HT1080 (cell line): Measurements from ENCODE around the gene MAP2. TPM values are rescaled to one million over a fixed set of nuclear protein-coding genes. Genes with fewer than 3 reads are reported as not detected.

ENCODE experiments used
- DNase-seq: peaks from one replicate; pipeline ENCODE4 v3.0.0-alpha.2; 2015; ENCODE audit warnings: low read depth
- total RNA-seq: library from RNA; depleted of rRNA; stranded (reverse); fragments of >200 nt; shearing (Covaris generic); gene quantifications from 2 replicates; pipeline ENCODE4 v1.2.3, GENCODE V29; 2014

Gene MAP2
- total RNA-seq, 1 experiment from 2014 or later, result 0.77 TPM

DNA sequence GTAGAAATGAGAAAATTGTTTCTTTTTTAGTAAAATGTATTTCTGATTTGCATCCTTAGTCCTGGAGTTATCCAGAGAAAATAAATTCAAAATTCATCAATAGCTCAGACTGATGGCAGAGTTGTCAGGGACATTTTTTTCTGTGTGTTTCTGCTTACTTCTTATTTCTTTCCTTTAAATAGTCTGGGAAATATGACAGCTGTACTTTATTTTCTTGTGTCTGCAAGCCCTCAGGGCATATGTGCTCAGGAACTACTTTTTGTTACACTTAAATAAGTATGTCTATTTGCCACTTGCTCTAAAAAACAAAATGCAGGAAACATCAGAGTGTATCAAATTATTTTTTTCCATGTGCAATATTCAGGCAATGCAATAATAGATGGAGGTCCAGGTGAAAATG, 221.0 kb downstream of the MAP2 start:
- DNase-seq, result no peak

DNA sequence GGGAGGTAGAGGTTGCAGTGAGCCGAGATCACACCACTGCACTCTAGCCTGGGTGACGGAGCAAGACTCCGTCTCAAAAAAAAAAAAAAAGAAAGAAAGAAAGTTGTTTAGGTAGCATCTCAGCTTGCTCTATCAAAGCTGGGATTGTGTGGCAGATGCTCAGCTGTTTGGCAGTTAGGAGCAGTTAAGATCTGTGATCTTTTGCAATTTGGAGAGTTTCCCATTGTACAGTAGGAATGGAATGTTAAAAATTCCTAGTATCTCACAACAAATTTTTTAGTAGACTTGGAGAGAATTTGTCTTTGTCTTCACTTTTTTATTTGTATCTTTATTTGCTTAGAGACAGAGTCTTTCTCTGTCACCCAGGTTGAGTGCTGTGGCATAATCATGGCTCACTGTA, 224.9 kb downstream of the MAP2 start:
- peak; percentile 26 for DNase-seq

DNA sequence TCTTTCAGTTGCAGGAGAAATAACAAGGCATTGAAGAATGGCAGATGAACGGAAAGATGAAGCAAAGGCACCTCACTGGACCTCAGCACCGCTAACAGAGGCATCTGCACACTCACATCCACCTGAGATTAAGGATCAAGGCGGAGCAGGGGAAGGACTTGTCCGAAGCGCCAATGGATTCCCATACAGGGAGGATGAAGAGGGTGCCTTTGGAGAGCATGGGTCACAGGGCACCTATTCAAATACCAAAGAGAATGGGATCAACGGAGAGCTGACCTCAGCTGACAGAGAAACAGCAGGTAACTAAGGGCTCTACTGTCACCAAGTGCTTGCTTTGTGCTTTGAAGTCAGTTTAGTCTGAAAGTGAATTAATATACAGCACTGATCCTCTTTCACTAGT, 229.3 kb downstream of the MAP2 start:
- no peak for DNase-seq

DNA sequence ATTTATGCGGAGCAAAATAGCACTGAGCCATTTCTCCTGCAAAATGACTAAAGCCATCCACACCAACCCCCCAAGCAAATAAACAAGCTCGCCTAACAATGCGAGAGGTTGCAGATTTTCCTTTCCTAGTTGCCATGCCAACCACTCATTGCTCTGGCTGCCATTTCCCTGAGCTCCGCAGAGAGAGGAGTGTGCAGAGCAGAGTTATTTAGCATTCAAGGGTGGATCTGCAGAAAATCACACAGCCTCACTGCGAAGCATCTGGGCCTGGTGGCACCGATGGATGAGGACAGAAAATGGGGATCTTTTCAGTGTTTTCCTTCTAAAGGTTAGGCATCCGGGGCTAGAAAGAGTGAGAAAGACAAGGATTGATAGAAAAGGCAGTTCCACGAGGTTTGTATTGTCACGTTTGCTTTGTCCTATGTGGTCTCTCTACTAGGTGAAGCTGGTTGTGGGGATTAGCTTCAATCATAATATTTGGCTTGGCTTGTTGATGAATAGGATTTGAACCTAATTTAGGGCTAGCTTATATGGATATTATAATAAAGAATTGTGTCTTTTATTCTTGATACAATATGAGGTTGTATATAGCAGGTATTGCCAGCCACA, 237.5 kb downstream of the MAP2 start:
- DNase-seq, result no peak

DNA sequence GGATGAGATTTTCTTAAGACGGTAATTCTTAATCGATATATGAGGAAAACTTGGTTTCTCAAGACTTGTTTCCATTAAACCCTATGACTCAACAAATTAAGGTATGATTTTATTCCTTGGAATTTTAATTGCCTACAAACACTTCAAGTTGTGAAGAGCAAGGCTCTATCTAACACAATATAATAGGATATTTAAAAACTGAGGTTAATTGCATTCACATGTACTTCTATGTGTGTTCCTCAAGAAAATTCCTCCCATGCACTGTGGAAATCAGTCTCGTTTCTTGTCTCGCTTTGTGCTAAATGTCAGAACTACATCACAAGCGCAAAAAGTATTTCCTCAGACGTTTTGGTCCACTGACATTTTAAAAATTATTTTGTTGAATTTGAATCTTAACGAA, 238.2 kb downstream of the MAP2 start:
- DNase-seq, result no peak

DNA sequence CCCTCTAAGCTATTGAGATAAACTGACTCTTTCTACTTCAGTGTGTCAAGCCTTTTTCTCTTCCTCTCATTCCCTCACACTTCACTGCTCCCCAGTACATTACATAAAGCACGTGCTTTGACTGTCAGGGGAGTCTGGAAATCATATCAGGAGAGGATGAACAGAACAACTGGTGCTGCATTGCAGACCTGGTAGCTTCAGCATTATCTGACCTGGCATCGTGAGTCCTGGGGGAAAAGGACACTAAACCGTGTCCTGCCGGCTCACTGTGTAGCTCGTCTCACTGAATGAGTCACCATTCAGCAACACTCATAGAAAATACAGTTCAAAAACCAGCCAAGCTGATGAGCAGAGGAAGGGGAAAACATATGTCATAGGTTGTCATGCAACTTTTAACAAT, 239.3 kb downstream of the MAP2 start:
- peak; percentile 64 for DNase-seq

DNA sequence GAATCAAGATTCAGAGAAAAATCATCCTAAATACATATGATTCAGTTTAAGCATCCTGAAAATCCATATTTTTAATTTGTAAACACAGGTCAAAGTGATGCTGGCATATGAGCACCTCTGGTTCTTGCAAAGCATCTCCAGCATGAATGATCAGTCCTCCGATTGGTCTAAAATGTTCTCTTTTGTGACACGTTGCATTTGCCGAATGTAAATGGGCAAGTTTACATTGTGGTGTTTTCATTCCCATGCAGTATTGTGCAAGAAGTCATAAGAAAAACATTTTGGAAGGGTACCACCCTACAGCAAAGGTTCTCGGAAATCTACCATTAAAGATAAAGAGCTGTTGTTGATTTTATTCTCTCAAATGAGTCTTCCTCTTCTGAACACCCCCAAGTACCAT, 239.8 kb downstream of the MAP2 start:
- DNase-seq, result no peak

DNA sequence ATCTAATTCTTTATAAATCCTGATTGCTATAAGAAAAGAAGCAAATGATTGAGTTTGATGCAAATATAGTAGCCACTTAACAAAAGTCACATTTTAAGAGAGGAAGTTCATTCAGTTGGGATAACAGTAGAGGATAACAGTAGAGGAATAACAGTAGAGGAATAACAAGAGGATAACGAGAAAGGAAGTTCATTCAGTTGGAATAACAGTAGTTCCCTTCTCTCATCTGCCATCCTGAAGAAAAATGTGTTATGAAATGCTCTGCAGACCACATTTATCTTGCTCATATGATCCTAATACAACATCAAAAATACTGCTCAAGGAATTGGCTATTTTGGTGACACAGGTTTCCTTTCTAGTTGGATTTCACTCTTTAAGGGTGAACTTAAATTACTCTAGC, 242.4 kb downstream of the MAP2 start:
- DNase-seq, result no peak

DNA sequence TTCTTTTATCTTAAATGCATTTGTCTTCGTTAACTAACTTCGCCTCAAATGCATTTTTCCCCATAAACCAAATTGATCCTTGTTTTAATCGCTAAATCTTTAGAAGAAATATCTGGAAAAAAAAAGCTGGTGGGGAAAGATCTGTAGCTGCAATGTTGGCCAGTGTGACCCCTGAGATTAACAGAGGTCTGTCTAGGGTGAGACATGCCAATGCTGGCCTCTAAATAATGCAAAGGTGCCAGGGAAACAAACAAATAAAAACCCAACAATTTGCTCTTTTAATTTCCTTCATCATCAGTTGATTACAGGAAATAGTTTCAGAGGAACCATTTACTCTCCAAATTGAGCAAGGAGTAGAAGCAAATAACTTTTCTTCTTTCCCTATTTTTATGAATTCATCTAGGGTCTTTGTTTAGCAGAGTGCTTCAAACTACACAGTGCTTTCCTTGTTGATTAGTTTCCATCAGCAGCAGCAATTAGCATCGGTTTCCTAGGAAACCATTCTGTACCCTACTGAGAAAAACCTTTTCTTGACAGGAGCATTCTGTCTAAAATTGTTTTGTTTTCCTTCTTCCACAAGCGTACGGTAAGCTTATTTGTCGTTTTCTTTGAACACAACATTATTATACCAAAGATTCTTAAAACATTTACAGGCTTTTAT, 247.3 kb downstream of the MAP2 start:
- no peak for DNase-seq

DNA sequence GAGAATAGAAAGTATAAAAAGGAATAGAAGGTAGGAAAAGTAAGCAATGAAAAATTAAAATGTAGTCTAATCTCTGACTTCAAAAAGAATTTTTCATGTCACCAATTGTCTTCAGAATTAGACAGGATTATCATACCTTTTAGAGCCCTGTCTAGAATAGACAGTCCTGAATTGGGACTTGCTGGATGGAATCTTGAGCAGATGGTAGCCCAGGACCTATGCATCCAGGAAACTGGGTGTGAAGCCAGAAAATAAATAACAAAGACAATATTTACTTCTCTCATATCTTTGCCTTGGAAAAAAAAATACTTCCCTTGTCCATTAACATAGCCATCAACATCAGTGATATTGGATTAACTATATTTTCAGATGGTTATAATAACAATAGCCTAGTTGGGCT, 250.0 kb downstream of the MAP2 start:
- no peak for DNase-seq

DNA sequence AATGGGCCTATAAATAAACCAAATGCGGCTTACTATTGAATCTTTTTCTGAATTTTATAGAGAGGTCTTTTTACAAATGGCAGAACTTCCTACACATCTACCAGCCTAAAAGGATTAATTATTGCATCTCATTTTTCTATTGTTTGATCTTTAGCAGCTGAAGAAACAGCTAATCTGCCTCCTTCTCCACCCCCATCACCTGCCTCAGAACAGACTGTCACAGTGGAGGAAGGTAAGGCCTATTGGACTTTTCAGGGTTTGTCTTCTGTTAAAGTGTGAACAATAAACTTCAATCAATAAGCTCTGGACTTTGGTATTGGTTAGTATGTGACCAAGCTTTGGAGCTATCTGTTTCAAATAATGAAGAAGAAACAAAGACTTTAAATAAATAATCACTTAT, 256.7 kb downstream of the MAP2 start:
- no peak for DNase-seq

DNA sequence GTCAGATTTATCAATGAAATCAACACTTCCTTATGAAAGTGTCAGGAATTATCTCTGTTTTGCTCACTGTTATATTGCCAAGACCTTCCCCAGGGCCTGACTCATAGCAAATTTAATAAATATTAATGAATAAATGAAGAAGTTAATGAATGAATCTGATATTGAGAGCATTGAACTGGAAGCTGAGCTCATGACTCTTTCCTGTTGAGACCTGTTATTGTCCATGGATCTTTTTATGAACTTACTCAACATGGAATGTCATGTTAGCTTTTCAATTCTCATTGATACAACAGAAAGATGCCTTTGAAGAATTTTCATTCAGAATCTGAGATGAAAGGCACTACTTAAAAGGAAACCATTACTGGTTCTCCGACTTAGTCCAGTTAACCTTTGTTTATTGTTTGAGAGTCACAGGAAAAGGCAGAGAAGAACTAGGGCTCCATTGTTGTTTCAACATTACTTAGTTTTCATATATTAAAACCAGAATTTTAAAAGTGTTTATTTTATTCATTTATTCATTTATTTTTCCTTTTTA, 257.4 kb downstream of the MAP2 start:
- no peak for DNase-seq

DNA sequence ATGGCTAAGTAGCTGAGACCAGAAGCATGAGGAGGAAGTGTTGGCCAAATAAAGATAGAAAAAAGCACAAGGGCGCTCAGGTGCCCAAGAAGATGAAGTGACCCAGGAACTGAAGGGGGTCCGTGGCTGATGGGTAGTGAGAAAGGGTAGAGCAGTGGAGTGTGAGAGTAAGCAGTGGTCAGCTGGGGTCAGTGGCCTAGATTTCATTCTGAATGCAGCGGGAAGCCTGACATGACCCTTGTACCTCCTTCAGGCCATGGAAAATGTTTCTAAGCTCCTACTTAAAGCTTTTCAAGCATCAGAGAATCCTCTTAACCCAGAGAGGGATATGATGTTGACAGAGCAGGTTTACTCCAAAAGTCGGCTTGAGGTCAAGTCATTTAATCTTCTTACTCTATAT, 258.8 kb downstream of the MAP2 start:
- no peak for DNase-seq

DNA sequence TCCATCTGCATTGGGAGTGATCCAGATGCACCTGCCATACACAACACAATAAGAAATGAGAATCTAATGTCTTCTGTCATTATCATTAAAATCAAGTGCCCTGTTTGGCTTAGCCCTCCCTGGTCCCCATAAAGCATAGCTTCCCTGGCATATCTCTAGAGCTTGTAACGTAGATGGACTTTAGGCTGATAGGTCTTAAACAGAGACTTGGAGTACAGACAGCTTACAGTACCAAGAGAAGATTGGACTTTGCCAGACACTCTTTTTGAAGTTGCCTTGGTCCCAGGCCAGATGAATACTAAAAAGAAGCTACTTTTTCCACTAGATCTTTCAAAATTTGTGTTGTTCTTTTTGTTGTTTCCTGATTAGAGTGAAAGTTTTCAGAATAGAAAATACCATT, 261.5 kb downstream of the MAP2 start:
- no peak for DNase-seq

DNA sequence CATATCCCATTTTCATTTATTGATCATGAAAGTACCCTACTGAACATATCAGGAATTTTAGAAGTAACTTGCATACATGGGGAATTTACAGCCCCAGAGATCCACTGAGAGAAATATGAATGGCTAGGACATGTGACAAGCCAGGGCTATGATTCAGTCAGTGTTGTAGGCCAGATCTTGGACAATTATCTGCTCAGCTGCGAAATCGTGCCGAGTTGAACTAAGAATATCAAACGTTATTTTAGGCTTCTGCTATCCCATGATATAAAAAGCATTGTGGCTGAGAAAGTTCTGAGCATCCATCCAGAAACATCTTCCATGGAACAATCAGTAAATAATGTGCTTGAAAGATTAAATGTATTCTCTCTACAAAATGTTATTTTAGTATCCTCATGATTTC, 262.1 kb downstream of the MAP2 start:
- DNase-seq, result no peak

DNA sequence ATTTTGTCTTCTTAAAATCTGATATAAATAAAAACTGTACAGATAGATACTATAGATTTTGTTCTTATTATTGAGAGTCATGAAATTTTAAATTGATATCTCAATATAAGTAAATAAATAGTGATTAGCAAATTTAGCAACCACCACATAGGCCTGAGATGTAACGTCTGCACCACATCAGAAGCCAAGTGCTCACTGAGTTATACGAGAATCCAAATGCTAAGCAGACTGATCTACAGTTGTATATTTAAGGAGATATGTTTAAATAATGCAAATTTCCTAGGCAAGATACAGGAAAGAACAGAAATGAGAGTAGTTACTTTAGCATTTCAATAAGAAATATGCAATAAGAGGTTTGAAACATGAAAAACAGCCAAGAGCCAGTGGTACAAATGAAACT, 262.6 kb downstream of the MAP2 start:
- DNase-seq, result no peak

DNA sequence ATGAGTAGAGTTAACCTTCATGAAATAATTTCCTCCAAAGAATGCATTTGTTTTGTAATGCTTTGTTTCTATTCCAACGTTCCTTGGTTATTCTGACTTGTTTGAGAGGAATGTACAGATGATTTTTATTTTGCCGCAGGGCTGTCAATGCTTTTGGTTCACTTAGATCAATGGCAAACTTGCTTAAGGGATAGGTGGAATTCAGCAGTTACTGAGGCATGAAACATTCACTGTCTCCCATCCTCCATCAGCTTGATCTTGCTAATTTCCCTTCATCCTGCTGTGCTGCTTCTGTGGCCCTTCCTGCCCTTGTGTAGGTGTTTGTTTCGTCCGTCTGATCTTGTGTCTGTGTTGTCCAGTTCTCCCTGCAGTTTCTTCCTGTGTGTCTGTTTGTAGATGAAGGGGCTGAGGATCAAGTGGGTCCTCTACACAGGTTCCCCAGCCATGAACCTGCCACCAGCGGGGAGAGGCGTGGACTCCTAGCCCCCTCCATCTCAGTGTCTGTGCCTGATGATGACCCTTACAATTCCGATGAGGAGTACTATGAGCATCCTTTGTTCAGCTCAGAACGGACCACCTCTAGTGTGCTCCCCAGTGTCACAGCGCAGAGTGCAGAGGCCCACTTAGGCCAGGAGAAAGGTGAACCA, 263.6 kb downstream of the MAP2 start:
- no peak for DNase-seq

DNA sequence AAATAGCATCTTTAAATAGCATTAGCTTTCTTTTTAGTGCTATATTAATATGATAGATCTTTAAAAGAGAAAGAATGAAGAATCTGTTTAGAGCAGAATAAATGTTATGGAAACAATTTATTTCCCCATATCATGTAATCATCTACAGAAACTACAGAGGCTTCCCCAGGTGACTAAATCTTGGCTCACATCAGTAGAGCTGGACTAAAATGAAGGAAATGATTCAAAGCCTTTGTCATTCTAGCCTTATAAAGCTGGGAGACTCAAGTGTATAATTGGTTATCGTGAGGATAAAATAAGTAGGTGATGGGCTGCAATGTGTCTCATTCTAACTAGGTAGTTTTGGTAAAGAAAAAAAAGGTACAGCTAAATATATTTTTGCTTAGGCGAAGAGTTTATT, 264.5 kb downstream of the MAP2 start:
- peak; percentile 37 for DNase-seq

DNA sequence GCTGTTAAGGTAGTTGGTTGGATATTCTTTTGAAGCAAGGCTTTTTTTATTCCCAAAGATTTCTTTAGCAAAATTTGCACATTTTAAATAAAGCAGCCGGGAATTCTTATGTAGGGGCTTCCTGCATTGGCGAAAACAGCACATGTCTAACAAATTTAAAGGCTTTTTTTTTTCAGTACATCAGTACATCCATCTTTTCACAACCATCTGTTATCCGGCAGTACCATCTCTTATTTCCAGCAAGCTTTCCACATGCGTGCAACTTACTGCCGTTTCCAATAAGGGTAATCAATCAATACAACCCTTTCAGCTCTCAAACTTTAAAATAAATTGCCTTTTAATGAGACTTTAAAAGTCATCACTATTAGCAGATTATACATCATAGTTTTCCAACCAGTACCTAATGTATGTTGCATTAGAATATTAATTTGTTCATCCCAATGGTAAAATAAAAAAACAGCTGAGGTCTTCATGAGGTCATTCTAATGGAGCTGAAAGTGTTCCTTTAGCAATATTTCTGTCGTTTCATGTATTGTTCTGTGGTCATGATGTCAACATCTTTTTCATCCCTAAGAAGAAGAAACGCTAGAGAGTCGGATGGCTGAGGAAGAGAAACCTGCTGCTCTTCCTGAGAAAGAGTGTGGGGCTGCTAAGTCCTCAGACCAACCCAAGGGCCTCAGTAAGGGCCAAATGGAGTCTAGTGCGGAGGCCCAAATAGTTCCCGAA, 266.3 kb downstream of the MAP2 start:
- DNase-seq, result no peak

DNA sequence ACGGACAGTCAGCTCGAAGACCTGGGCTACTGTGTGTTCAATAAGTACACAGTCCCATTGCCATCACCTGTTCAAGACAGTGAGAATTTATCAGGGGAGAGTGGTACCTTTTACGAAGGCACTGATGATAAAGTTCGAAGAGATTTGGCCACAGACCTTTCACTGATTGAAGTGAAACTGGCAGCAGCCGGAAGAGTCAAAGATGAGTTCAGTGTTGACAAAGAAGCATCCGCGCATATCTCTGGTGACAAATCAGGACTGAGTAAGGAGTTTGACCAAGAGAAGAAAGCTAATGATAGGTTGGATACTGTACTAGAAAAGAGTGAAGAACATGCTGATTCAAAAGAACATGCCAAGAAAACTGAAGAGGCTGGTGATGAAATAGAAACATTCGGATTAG, 270.9 kb downstream of the MAP2 start:
- no peak for DNase-seq

DNA sequence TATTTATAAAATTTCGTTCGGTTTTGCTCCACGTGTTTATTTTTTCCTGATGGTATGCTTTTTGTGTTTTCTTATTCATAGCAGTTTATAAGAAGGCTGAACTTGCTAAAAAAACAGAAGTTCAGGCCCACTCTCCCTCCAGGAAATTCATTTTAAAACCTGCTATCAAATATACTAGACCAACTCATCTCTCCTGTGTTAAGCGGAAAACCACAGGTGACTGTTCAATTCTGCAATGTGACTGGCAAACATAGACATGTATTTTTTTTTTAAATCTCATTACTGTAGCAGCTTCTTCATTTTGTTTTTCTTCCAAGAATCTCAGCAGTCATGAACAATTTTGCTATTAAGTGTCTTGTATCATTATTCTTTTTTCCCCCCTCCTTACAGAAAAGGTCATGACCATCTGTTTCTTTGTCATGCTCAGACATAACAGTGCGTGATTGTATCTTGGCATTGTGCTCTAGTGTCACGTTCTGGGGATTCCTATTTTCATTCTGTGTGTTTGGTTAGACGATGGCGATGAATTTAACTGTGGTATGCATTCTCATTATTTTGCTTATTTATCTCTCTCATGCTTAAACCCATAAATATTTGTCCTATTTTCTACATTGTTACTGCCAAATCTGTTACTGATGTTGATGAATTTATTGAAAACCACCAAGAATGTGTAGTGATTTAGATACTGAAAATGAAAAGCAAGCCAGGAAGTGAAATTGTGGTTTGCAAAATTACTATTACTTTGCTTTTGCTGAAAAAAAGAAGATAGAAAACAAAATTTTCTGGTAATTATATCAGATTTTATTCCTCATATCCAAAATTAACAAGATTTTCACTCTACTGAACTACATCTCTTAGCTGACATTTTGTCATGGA, 273.2 kb downstream of the MAP2 start:
- peak; percentile 34 for DNase-seq
